Measurements from ENCODE around the gene C4A. TPM values are rescaled to one million over a fixed set of nuclear protein-coding genes. Genes with fewer than 3 reads are reported as not detected.

The C4A gene
- total and polyA plus RNA-seq, 2 of the 8 experiments (the other 6 are each of a cell fraction or from before 2014, with no cell fraction given): 0.62 to 2.4 TPM

DNA sequence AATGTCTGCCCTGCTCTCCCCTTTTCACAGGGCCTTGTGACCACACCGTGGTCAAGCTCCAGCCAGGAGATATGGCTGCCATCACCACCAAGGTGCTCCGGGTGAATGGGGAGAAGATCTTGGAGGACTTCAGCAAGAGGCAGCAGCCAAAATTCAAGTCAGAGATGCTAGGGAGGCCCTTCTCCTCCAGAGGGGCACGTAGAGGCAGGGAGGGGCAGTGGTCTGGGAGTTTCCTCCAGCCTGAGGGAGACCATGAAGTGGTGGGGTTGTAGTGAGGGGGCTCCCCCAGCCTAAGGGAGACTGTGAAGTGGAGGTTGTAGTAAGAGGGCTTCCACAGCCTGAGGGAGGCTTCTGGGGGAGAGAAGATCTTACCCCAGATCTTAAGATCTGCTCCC is 13.9 kb upstream of the C4A start:
- H3K4me3 ChIP-seq (ENCODE audit: extremely low read depth in 1 of 4, insufficient read depth in 2 of 4, low read depth in 3 of 4, low read length in 4 of 4): no peak overlapping the region
- H3K23ac ChIP-seq (ENCODE audit: insufficient read length): no peak overlapping the region
- H4K20me1 ChIP-seq (replicated peaks in 1 of 2; ENCODE audit: control insufficient read depth in 1 of 2, insufficient read depth in 2 of 2, low read length in 2 of 2): peaks cover 0 to 3% of the 10 kb centered on the region in 2 experiments
- no peak overlapping the region for H3K4me2 ChIP-seq (ENCODE audit: insufficient read depth in 1 of 2, low read depth in 2 of 2, low read length in 2 of 2)
- H2BK5ac ChIP-seq (ENCODE audit: low read depth, low read length): no peak overlapping the region
- H3K79me2 ChIP-seq (ENCODE audit: control insufficient read depth in 1 of 2, insufficient read depth in 2 of 2, low read length in 2 of 2): peaks cover 0 to 2% of the 10 kb centered on the region in 2 experiments; a peak in 1 of 4 replicates
- H3K23me2 ChIP-seq (ENCODE audit: low read depth, low read length): peaks cover 11% of the 10 kb centered on the region
- POLR2A ChIA-PET (ENCODE audit: partially characterized antibody): interaction anchor here (0.6 to 15.3 kb wide), 2 partner anchors 12 to 13 kb away, joined by 3 to 279 read pairs; partner anchors contain the start of genes NELFE and SKIC2
- no peak overlapping the region for H3K27ac ChIP-seq (ENCODE audit: low read depth, low read length)
- no peak overlapping the region for H4K8ac ChIP-seq (ENCODE audit: extremely low read depth, insufficient read depth, low read length)
- peaks cover 0 to 6% (median 3%) of the 10 kb centered on the region in 4 experiments; a peak in 4 of 7 replicates for H3K4me1 ChIP-seq (replicated peaks in 1 of 4; ENCODE audit: control insufficient read depth in 3 of 4, insufficient read depth in 4 of 4, low read length in 3 of 4)
- H2AK5ac ChIP-seq (ENCODE audit: low read depth, low read length): no peak overlapping the region
- no peak overlapping the region for H3K9ac ChIP-seq (replicated peaks in 1 of 4; ENCODE audit: extremely low read depth in 1 of 4, low read depth in 3 of 4, low read length in 3 of 4)
- no peak overlapping the region for H4K91ac ChIP-seq (replicated peaks; ENCODE audit: insufficient read length, low read length)
- no peak overlapping the region for H2BK15ac ChIP-seq (ENCODE audit: low read length)
- no peaks in the 10 kb centered on the region for H3K9me3 ChIP-seq (ENCODE audit: insufficient read depth in 2 of 2, low read depth in 1 of 2, low read length in 1 of 2)
- no peak overlapping the region for H3K14ac ChIP-seq (ENCODE audit: insufficient read length)
- no peaks in the 10 kb centered on the region; a peak in 1 of 7 replicates for H3K27me3 ChIP-seq (replicated peaks in 1 of 4; ENCODE audit: control insufficient read depth in 3 of 4, extremely low read depth in 1 of 4, insufficient read depth in 3 of 4, low read length in 3 of 4)
- no peak overlapping the region for H3K4ac ChIP-seq (replicated peaks; ENCODE audit: insufficient read length, low read depth, low read length)
- peaks cover 13 to 51% (median 41%) of the 10 kb centered on the region in 4 experiments for H3K36me3 ChIP-seq (ENCODE audit: control insufficient read depth in 2 of 4, insufficient read depth in 4 of 4, low read length in 3 of 4)
- no peak for DNase-seq (ENCODE audit: low read depth in 1 of 2, low spot score in 2 of 2)
- 94% methylated on average over 3 of the region's 3 CpGs; no CpG with 5 or more reads in 1 of the 2 experiments for WGBS, 2 experiments (ENCODE audit: extremely low coverage in 1 of 2, insufficient coverage in 1 of 2, insufficient read length in 1 of 2, insufficient replicate concordance in 2 of 2, low coverage in 1 of 2, low lambda C conversion rate in 2 of 2, missing lambda C conversion rate in 1 of 2)
- no peak for FAIRE-seq
- H2BK20ac ChIP-seq (ENCODE audit: low read length): no peak overlapping the region
- H3K18ac ChIP-seq (ENCODE audit: extremely low read depth, low read length): no peak overlapping the region
- H2AFZ ChIP-seq (ENCODE audit: low read length): no peak overlapping the region
- H3K56ac ChIP-seq (replicated peaks; ENCODE audit: insufficient read length, low read depth, low read length): no peak overlapping the region
- no peak overlapping the region for H2BK12ac ChIP-seq (ENCODE audit: low read depth, low read length)
- no peak overlapping the region for H2BK120ac ChIP-seq (replicated peaks; ENCODE audit: low read depth, low read length)
- peaks cover 4% of the 10 kb centered on the region; the same call in 1 of the 2 replicates for H3K79me1 ChIP-seq (ENCODE audit: low read depth, low read length)
- CTCF ChIA-PET (ENCODE audit: partially characterized antibody): interaction anchor here (10.2 kb wide), 1 partner anchor 16 kb away, joined by 84 read pairs; no protein-coding TSS in a partner anchor
- no peak overlapping the region for H4K5ac ChIP-seq (ENCODE audit: insufficient read length, low read depth, low read length)
- TF ChIP-seq, protein P1, sequence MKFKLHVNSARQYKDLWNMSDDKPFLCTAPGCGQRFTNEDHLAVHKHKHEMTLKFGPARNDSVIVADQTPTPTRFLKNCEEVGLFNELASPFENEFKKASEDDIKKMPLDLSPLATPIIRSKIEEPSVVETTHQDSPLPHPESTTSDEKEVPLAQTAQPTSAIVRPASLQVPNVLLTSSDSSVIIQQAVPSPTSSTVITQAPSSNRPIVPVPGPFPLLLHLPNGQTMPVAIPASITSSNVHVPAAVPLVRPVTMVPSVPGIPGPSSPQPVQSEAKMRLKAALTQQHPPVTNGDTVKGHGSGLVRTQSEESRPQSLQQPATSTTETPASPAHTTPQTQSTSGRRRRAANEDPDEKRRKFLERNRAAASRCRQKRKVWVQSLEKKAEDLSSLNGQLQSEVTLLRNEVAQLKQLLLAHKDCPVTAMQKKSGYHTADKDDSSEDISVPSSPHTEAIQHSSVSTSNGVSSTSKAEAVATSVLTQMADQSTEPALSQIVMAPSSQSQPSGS (IDR thresholded peaks at IDR 0.05; ENCODE audit: low read length): no peak
- no peak for TF ChIP-seq SP2 (IDR thresholded peaks at IDR 0.05; ENCODE audit: low read length)
- TF ChIP-seq TCF12 (IDR thresholded peaks at IDR 0.05; ENCODE audit: low read depth, low read length): no peak
- TF ChIP-seq RXRA (IDR thresholded peaks at IDR 0.05; ENCODE audit: insufficient read depth, low read depth, low read length): no peak
- TF ChIP-seq POU5F1 (IDR thresholded peaks at IDR 0.05; ENCODE audit: low read depth, low read length): no peak
- no peak for TF ChIP-seq ATF3 (IDR thresholded peaks at IDR 0.05; ENCODE audit: insufficient read depth, low read depth, low read length)
- no peak for TF ChIP-seq NANOG (IDR thresholded peaks at IDR 0.05; ENCODE audit: insufficient read depth, low read depth, low read length, poor library complexity, severe bottlenecking)
- no peak for TF ChIP-seq RAD21 (IDR thresholded peaks at IDR 0.05 in 1 of 2, conservative IDR thresholded peaks at IDR 0.05 in 1 of 2; ENCODE audit: low read depth in 2 of 2, low read length in 2 of 2)
- no peak for TF ChIP-seq RBBP5 (IDR thresholded peaks at IDR 0.05; ENCODE audit: borderline replicate concordance, low read depth, low read length)
- TF ChIP-seq CREB1 (IDR thresholded peaks at IDR 0.05): no peak
- no peak for TF ChIP-seq HDAC6 (IDR thresholded peaks at IDR 0.05; ENCODE audit: low read depth, low read length)

Measured in H1 (cell line).